Measurements from ENCODE around the gene TRDN. TPM values are rescaled to one million over a fixed set of nuclear protein-coding genes. Genes with fewer than 3 reads are reported as not detected.

TRDN gene
- total RNA-seq, 1 experiment from 2014 or later: 10.4 TPM

- Histone ChIP-seq H3K9ac (ENCODE audit: extremely low read depth, insufficient read length, low read length) (no peak overlapping the region), H2BK15ac (ENCODE audit: low read depth, low read length) (no peak overlapping the region), H3K23ac (ENCODE audit: insufficient read length, low read depth, low read length) (no peak overlapping the region), H2BK5ac (ENCODE audit: insufficient read length, low read length) (no peak overlapping the region), H3K4me2 (ENCODE audit: insufficient read depth, insufficient read length, low read length) (no peak overlapping the region), H2BK120ac (ENCODE audit: low read depth, low read length, poor library complexity, severe bottlenecking) (no peak overlapping the region), H3K56ac (ENCODE audit: insufficient read length, low read depth, low read length) (no peak overlapping the region), H3K4ac (ENCODE audit: low read depth, low read length) (no peak overlapping the region), H4K20me1 (ENCODE audit: control insufficient read depth, insufficient read depth, insufficient read length) (no peaks in the 10 kb centered on the region), H2AK5ac (ENCODE audit: insufficient read length, low read length) (no peak overlapping the region), H3K9me3 (ENCODE audit: control insufficient read depth, low read depth, low read length) (no peaks in the 10 kb centered on the region), H2BK12ac (ENCODE audit: insufficient read length, low read depth, low read length) (no peak overlapping the region), H4K5ac (ENCODE audit: insufficient read length, low read depth, low read length) (no peak overlapping the region), H3K4me1 (ENCODE audit: insufficient read depth, low read length) (no peaks in the 10 kb centered on the region), H2AFZ (ENCODE audit: low read length) (no peak overlapping the region), H3K23me2 (ENCODE audit: insufficient read length, low read depth, low read length, poor library complexity, severe bottlenecking) (no peaks in the 10 kb centered on the region), H3K27ac (ENCODE audit: insufficient read length, low read depth, low read length) (no peak overlapping the region), H3K14ac (ENCODE audit: insufficient read depth, low read length) (no peak overlapping the region), H2BK20ac (ENCODE audit: low read depth, low read length, poor library complexity, severe bottlenecking) (no peak overlapping the region), H3K18ac (ENCODE audit: insufficient read length, low read depth, low read length) (no peak overlapping the region), H3T11ph (ENCODE audit: low read length) (no peak overlapping the region), H4K8ac (replicated peaks; ENCODE audit: insufficient read length, low read depth, low read length) (no peak overlapping the region), H4K91ac (ENCODE audit: insufficient read length, low read depth, low read length) (no peak overlapping the region), H3K27me3 (ENCODE audit: insufficient read depth, low read length) (no peaks in the 10 kb centered on the region), H3K79me2 (ENCODE audit: insufficient read depth, low read length) (no peaks in the 10 kb centered on the region), H3K79me1 (ENCODE audit: insufficient read depth, low read depth, low read length, poor library complexity, severe bottlenecking) (no peaks in the 10 kb centered on the region)
- Mint-ChIP-seq H3K9me3 (no peaks in the 10 kb centered on the region), H3K4me3 (no peak overlapping the region), H3K4me1 (peaks cover 0 to 4% of the 10 kb centered on the region in 2 experiments; a peak in 2 of 4 replicates), H3K36me3 (ENCODE audit: insufficient read depth in 1 of 3, low read depth in 3 of 3) (no peaks in the 10 kb centered on the region), H3K27me3 (ENCODE audit: low read depth) (no peaks in the 10 kb centered on the region), H3K27ac (peak overlapping the region in 1 of 3 experiments; percentile 31; a peak in 2 of 7 replicates)
- TF ChIP-seq CTCF (conservative IDR thresholded peaks at IDR 0.05): no peak
- WGBS (ENCODE audit: extremely low coverage, insufficient read length, low lambda C conversion rate): no CpG with 5 or more reads among the region's 1 CpG
- DNase-seq: no peak
These were observed 133.1 kb downstream of the TRDN start for GRCh38 chr6:123503619-123504018.
